Transverse colon (tissue), 4 donors: ENCODE results near the gene SCIN. TPM values are rescaled to one million over a fixed set of nuclear protein-coding genes. Genes with fewer than 3 reads are reported as not detected.
"Not testable (repeated sequence)": the region's sequence is repeated elsewhere in the genome, so short reads cannot be mapped to it uniquely, and the experiment has no call there.

Source experiments
- DNase-seq: peaks from one replicate; pipeline ENCODE4 v3.0.0-alpha.2; 2019
- H3K27ac ChIP-seq, 4 donors: fragments of 200-600 bp; sonication (generic); 2 replicates each; pipeline ENCODE4 v1.5.1; 2016 to 2018; ENCODE audit warnings: inconsistent platforms in 4 of 4
- H3K27me3 ChIP-seq: fragments of 200-600 bp; sonication (generic); 2 replicates; pipeline ENCODE4 v1.5.1; 2017; ENCODE audit warnings: inconsistent platforms
- H3K36me3 ChIP-seq, 4 donors: fragments of 200-600 bp; sonication (generic); 2 replicates each; pipeline ENCODE4 v1.5.1; 2017 to 2019; ENCODE audit warnings: inconsistent platforms in 4 of 4
- H3K4me1 ChIP-seq, 4 donors: fragments of 200-600 bp; sonication (generic); 2 replicates each; pipeline ENCODE4 v1.5.1; 2017 to 2020; ENCODE audit warnings: inconsistent platforms in 4 of 4
- H3K4me3 ChIP-seq, 4 donors: fragments of 200-600 bp; sonication (generic); 1 replicate in 1 of 4; 2 replicates in 3 of 4; pipeline versions ENCODE4 v1.5.1 to v1.6.1; 2017 to 2019; ENCODE audit warnings: inconsistent platforms in 4 of 4
- H3K9me3 ChIP-seq, 2 donors: fragments of 200-600 bp; sonication (generic); 2 replicates each; pipeline ENCODE4 v1.5.1; 2017 to 2019; ENCODE audit warnings: inconsistent platforms in 2 of 2
- CTCF ChIP-seq, 5 experiments: fragments of 200-600 bp in 3 of 5; fragments of 450-650 bp in 2 of 5; sonication (generic) in 3 of 5; IDR thresholded peaks; 1 replicate in 2 of 5; 2 replicates in 3 of 5; pipeline ENCODE4 v1.5.1; 2016 to 2017; ENCODE audit warnings: antibody characterized with exemption in 5 of 5, inconsistent platforms in 3 of 5, mild to moderate bottlenecking in 2 of 5, moderate library complexity in 1 of 5
- EP300 ChIP-seq: sonication (generic); formaldehyde crosslinking; IDR thresholded peaks from one replicate; pipeline ENCODE4 v1.6.1; 2017; ENCODE audit warnings: antibody characterized with exemption, low read depth
- POLR2A ChIP-seq: fragments of 450-650 bp; IDR thresholded peaks from one replicate; pipeline ENCODE4 v1.6.1; 2016; ENCODE audit warnings: antibody characterized with exemption, mild to moderate bottlenecking, moderate library complexity
- POLR2AphosphoS5 ChIP-seq, 3 donors: sonication (generic); formaldehyde crosslinking; IDR thresholded peaks; one replicate each; pipeline ENCODE4 v1.6.1; 2016; ENCODE audit warnings: antibody characterized with exemption in 3 of 3
- WGBS, 2 donors: methylation state at CpG; one replicate each; pipeline ENCODE4 v1.1.5; 2018; ENCODE audit warnings: low coverage in 1 of 2; 5-methylcytosine and 5-hydroxymethylcytosine counted together
- in situ Hi-C, 4 donors: fragments of 200-750 bp; cut with MboI; loops; one replicate each; pipeline versions ENCODE4 v1.15.0 to v1.15.1; 2017; ENCODE audit warnings: low sequenced_read_pairs in 3 of 4, low pct_ligation_motif_present in 1 of 4, low pct_unique_long_range_greater_than_20kb in 1 of 4
- intact Hi-C: fragments of 100-400 bp; cut with DNase I; formaldehyde crosslinking; loops from one replicate; pipeline ENCODE4 v1.15.1; 2023; ENCODE audit warnings: low total_unique reads
- total RNA-seq, 4 donors: library from RNA; depleted of rRNA; stranded (reverse); fragments of >200 nt; gene quantifications; one replicate each; pipeline ENCODE4 v1.1.0, GENCODE V29; 2016

The SCIN gene
- total RNA-seq, 4 donors from 2014 or later, result 62.3 to 125 (median 86.4) TPM

- in situ Hi-C loops (loop anchor here in 3 of 4 donors (10.0 to 25.0 kb wide), 2 partner anchors 621 to 624 kb away; no protein-coding TSS in a partner anchor), intact Hi-C loops (no loop called here)
Observed at GRCh38 chr7:12641196-12641595, 70.7 kb downstream of the SCIN start.

GRCh38 chr7:12642508-12642907, 72.0 kb downstream of the SCIN start:
- H3K4me1 ChIP-seq, result peaks cover 0 to 15% (median 7%) of the 10 kb centered on the region in 4 donors
- TF ChIP-seq POLR2AphosphoS5 (IDR thresholded peaks at IDR 0.05) (no peak), CTCF (IDR thresholded peaks at IDR 0.05) (no peak), POLR2A (no peak), EP300 (no peak)
- 96 to 100% methylated on average over 1 to 5 of the region's 5 CpGs for WGBS, 2 donors
- H3K27ac ChIP-seq, result no peak overlapping the region
- H3K9me3 ChIP-seq, result no peaks in the 10 kb centered on the region
- no peak for DNase-seq
- in situ Hi-C loops (loop anchor here in 3 of 4 donors (10.0 to 25.0 kb wide), 2 partner anchors 620 to 622 kb away; no protein-coding TSS in a partner anchor), intact Hi-C loops (no loop called here)
- H3K27me3 ChIP-seq, result no peaks in the 10 kb centered on the region
- H3K36me3 ChIP-seq, result no peaks in the 10 kb centered on the region
- no peak overlapping the region for H3K4me3 ChIP-seq

More at GRCh38 chr7:12641196-12641595, 70.7 kb downstream of the SCIN start:
- no peaks in the 10 kb centered on the region for H3K9me3 ChIP-seq
- H3K4me1 ChIP-seq, result peaks cover 0 to 13% (median 7%) of the 10 kb centered on the region in 4 donors
- no peak for DNase-seq
- WGBS, 2 donors, result 87 to 100% methylated on average over 2 to 3 of the region's 3 CpGs
- no peak for TF ChIP-seq POLR2AphosphoS5 (IDR thresholded peaks at IDR 0.05)
- no peak for TF ChIP-seq CTCF (IDR thresholded peaks at IDR 0.05)
- no peak for TF ChIP-seq POLR2A
- no peak for TF ChIP-seq EP300
- H3K27ac ChIP-seq, result no peak overlapping the region
- H3K27me3 ChIP-seq, result no peaks in the 10 kb centered on the region
- no peaks in the 10 kb centered on the region for H3K36me3 ChIP-seq
- H3K4me3 ChIP-seq, result no peak overlapping the region

- no peaks in the 10 kb centered on the region for H3K36me3 ChIP-seq
- no peak overlapping the region for H3K4me3 ChIP-seq
- TF ChIP-seq EP300 (no peak), CTCF (IDR thresholded peaks at IDR 0.05) (no peak), POLR2A (no peak), POLR2AphosphoS5 (IDR thresholded peaks at IDR 0.05) (no peak)
- peaks cover 0 to 17% (median 4%) of the 10 kb centered on the region in 4 donors for H3K4me1 ChIP-seq
- H3K27me3 ChIP-seq, result no peaks in the 10 kb centered on the region
- H3K9me3 ChIP-seq, result no peaks in the 10 kb centered on the region
- in situ Hi-C loops (loop anchor here in 3 of 4 donors (10.0 to 25.0 kb wide), 2 partner anchors 619 to 622 kb away; no protein-coding TSS in a partner anchor), intact Hi-C loops (no loop called here)
- no peak overlapping the region for H3K27ac ChIP-seq
- no peak for DNase-seq
- 76 to 95% methylated on average over 2 to 3 of the region's 3 CpGs for WGBS, 2 donors
Observed at GRCh38 chr7:12643001-12643643, 72.6 kb downstream of the SCIN start.

GRCh38 chr7:12643644-12644043, 73.1 kb downstream of the SCIN start:
- intact Hi-C loops, result no loop called here
- 78 to 100% methylated on average over 1 to 5 of the region's 5 CpGs for WGBS, 2 donors
- TF ChIP-seq EP300 (no peak), POLR2A (no peak), POLR2AphosphoS5 (IDR thresholded peaks at IDR 0.05) (no peak), CTCF (IDR thresholded peaks at IDR 0.05) (no peak)
- H3K27me3 ChIP-seq, result no peaks in the 10 kb centered on the region
- no peaks in the 10 kb centered on the region for H3K9me3 ChIP-seq
- no peak overlapping the region for H3K27ac ChIP-seq
- H3K36me3 ChIP-seq, result no peaks in the 10 kb centered on the region
- DNase-seq, result no peak
- peaks cover 0 to 12% (median under 1%) of the 10 kb centered on the region in 4 donors for H3K4me1 ChIP-seq
- in situ Hi-C loops, result loop anchor here in 3 of 4 donors (10.0 to 25.0 kb wide), 2 partner anchors 619 to 621 kb away; no protein-coding TSS in a partner anchor
- no peak overlapping the region for H3K4me3 ChIP-seq

- H3K36me3 ChIP-seq, H3K4me1 ChIP-seq, intact Hi-C loops, H3K4me3 ChIP-seq, DNase-seq, H3K9me3 ChIP-seq, H3K27ac ChIP-seq, H3K27me3 ChIP-seq: not testable (repeated sequence)
- WGBS, 2 donors, result 90 to 93% methylated on average over 3 to 6 of the region's 6 CpGs
- in situ Hi-C loops, result loop anchor here in 3 of 4 donors (10.0 to 25.0 kb wide), 2 partner anchors 617 to 620 kb away; no protein-coding TSS in a partner anchor
Observed at GRCh38 chr7:12645212-12645611, 74.7 kb downstream of the SCIN start.
